Measurements from ENCODE around the gene ZNF350.

GRCh38 chr19:51948975-51949374, 37.7 kb downstream of the ZNF350 start:
- TF ChIP-seq POLR2A (IDR thresholded peaks at IDR 0.05; ENCODE audit: low read depth, low read length) (no peak), PAX5 (IDR thresholded peaks at IDR 0.05; ENCODE audit: insufficient read depth, low read length, severe bottlenecking) (no peak)
